B cell (primary cell): ENCODE data around the gene PIGB. TPM values are rescaled to one million over a fixed set of nuclear protein-coding genes. Genes with fewer than 3 reads are reported as not detected.

ENCODE experiments used
- ATAC-seq: fragments of 200-7000 bp; cut with Tn5 transposase; one replicate; pipeline ENCODE4 v1.10.0; 2021; ENCODE audit warnings: low read depth, mild to moderate bottlenecking, moderate number of reproducible peaks, moderate library complexity
- CTCF ChIA-PET: fragments of 350-600 bp; sonication (Branson Sonifier 250); formaldehyde crosslinking; loops from one replicate; lab custom pipeline; 2021; ENCODE audit warnings: antibody characterized with exemption, inconsistent platforms; lab: Charles Lee
- POLR2A ChIA-PET: fragments of 350-600 bp; sonication (Branson Sonifier 250); formaldehyde crosslinking; loops from one replicate; lab custom pipeline; 2021; ENCODE audit warnings: antibody characterized with exemption; lab: Charles Lee
- DNase-seq: peaks from one replicate; pipeline ENCODE4 v3.0.0; 2013
- H2AFZ ChIP-seq: 2 replicates; pipeline ENCODE4 v1.6.1; 2012; ENCODE audit warnings: mild to moderate bottlenecking, low read depth, low read length; ENCODE audit not compliant: insufficient read depth, poor library complexity, severe bottlenecking
- H3K27ac ChIP-seq, 2 donors: 1 replicate in 1 of 2; 2 replicates in 1 of 2; pipeline ENCODE4 v1.5.1; 2012 to 2013; ENCODE audit warnings: low read length in 2 of 2, mild to moderate bottlenecking in 2 of 2, moderate library complexity in 1 of 2
- H3K27me3 ChIP-seq, 4 experiments: fragments of 200-600 bp in 1 of 4; sonication (generic) in 1 of 4; replicated peaks in 1 of 4; 1 replicate in 2 of 4; 2 replicates in 2 of 4; pipeline versions ENCODE4 v1.6.1 to v1.7.0; 2013 to 2016; ENCODE audit warnings: low read length in 3 of 4, mild to moderate bottlenecking in 2 of 4, mixed read lengths in 1 of 4, moderate library complexity in 1 of 4; ENCODE audit not compliant: insufficient read depth in 4 of 4, control insufficient read depth in 3 of 4; ENCODE audit errors: control extremely low read depth in 1 of 4
- H3K36me3 ChIP-seq, 2 experiments: replicated peaks in 1 of 2; 1 replicate in 1 of 2; 2 replicates in 1 of 2; pipeline versions ENCODE4 v1.6.1 to v1.7.1; 2013; ENCODE audit warnings: low read length in 1 of 2; ENCODE audit not compliant: insufficient read depth in 2 of 2, control insufficient read depth in 1 of 2; ENCODE audit errors: control extremely low read depth in 1 of 2, extremely low read depth in 1 of 2
- H3K4me1 ChIP-seq, 2 donors: fragments of 200-600 bp in 1 of 2; sonication (generic) in 1 of 2; 1 replicate in 1 of 2; 2 replicates in 1 of 2; pipeline versions ENCODE4 v1.5.1 to v1.6.1; 2013 to 2017; ENCODE audit warnings: low read length in 2 of 2; ENCODE audit not compliant: control insufficient read depth in 2 of 2, insufficient read depth in 2 of 2
- H3K4me2 ChIP-seq: replicated peaks from 2 replicates; pipeline ENCODE3; 2012; ENCODE audit warnings: mild to moderate bottlenecking, low read depth, low read length; ENCODE audit not compliant: poor library complexity, severe bottlenecking
- H3K4me3 ChIP-seq, 5 experiments: fragments of 200-600 bp in 1 of 5; sonication (generic) in 1 of 5; 1 replicate in 3 of 5; 2 replicates in 2 of 5; pipeline versions ENCODE4 v1.5.1 to v1.7.0; 2011 to 2016; ENCODE audit warnings: low read length in 4 of 5, mild to moderate bottlenecking in 4 of 5, low read depth in 2 of 5, control low read depth in 1 of 5, moderate library complexity in 1 of 5; ENCODE audit not compliant: insufficient read depth in 1 of 5; ENCODE audit errors: control extremely low read depth in 1 of 5, extremely low read depth in 1 of 5
- H3K79me2 ChIP-seq: fragments of 200-600 bp; sonication (generic); one replicate; pipeline ENCODE4 v1.6.0; 2016; ENCODE audit warnings: low read length; ENCODE audit not compliant: control insufficient read depth, insufficient read depth
- H3K9ac ChIP-seq: fragments of 200-600 bp; sonication (generic); 2 replicates; pipeline ENCODE4 v1.6.1; 2017; ENCODE audit warnings: mild to moderate bottlenecking, low read length, moderate library complexity
- H3K9me3 ChIP-seq, 3 donors: one replicate each; pipeline versions ENCODE4 v1.6.1 to v1.7.1; 2013; ENCODE audit warnings: low read length in 2 of 3; ENCODE audit not compliant: control insufficient read depth in 2 of 3, insufficient read depth in 1 of 3; ENCODE audit errors: control extremely low read depth in 1 of 3
- H4K20me1 ChIP-seq: 2 replicates; pipeline ENCODE4 v1.6.0; 2012; ENCODE audit warnings: mild to moderate bottlenecking, low read length; ENCODE audit not compliant: insufficient read depth, control insufficient read depth, poor library complexity, severe bottlenecking
- H3K27ac Mint-ChIP-seq: one replicate; pipeline ENCODE4 v1.8.0; 2021; ENCODE audit warnings: mixed read lengths
- H3K27me3 Mint-ChIP-seq: one replicate; pipeline ENCODE4 v1.8.0; 2021; ENCODE audit warnings: mixed read lengths
- H3K4me1 Mint-ChIP-seq: one replicate; pipeline ENCODE4 v1.8.0; 2021; ENCODE audit warnings: mixed read lengths
- H3K4me3 Mint-ChIP-seq: one replicate; pipeline ENCODE4 v1.8.0; 2021; ENCODE audit warnings: mixed read lengths
- H3K9me3 Mint-ChIP-seq: one replicate; pipeline ENCODE4 v1.8.0; 2022; ENCODE audit warnings: mixed read lengths; ENCODE audit not compliant: insufficient read depth
- EZH2 ChIP-seq: IDR thresholded peaks from 2 replicates; pipeline ENCODE4 v1.6.1; 2012; ENCODE audit warnings: borderline replicate concordance, low read depth, mild to moderate bottlenecking, moderate library complexity, low read length; ENCODE audit not compliant: insufficient read depth, poor library complexity, severe bottlenecking
- WGBS: methylation state at CpG from one replicate; pipeline ENCODE4 v1.1.5; 2013; ENCODE audit warnings: missing lambda C conversion rate; ENCODE audit not compliant: insufficient coverage; 5-methylcytosine and 5-hydroxymethylcytosine counted together
- intact Hi-C: fragments of 100-400 bp; cut with micrococcal nuclease; formaldehyde crosslinking; loops from one replicate; pipeline ENCODE4 v1.10.0; 2022
- polyA plus RNA-seq: library from polyadenylated mRNA; depleted of rRNA; stranded (reverse); fragments of >200 nt; gene quantifications from 2 replicates; pipeline ENCODE4 v1.2.3, GENCODE V29; 2012
- total RNA-seq, 2 donors: library from RNA; stranded (reverse); fragments of 120-200 nt in 1 of 2; gene quantifications; 1 replicate in 1 of 2; 2 replicates in 1 of 2; pipeline versions ENCODE4 v1.2.3 to v1.2.4, GENCODE V29; 2013 to 2022
- TF ChIP-seq, protein P1 (sequence below): fragments of 200-600 bp; IDR thresholded peaks from one replicate; pipeline ENCODE4 v1.8.0; 2022; ENCODE audit warnings: antibody characterized with exemption, mild to moderate bottlenecking

The PIGB gene
- total and polyA plus RNA-seq, 2 donors (not counting 1 experiment from before 2014, with no cell fraction given): 21.1 to 41.7 TPM

GRCh38 chr15:55277116-55277564 lies 41.9 kb upstream of the PIGB start:
- Histone ChIP-seq H4K20me1 (no peaks in the 10 kb centered on the region), H2AFZ (peak overlapping the region; percentile 30), H3K27me3 (no peaks in the 10 kb centered on the region), H3K9me3 (no peaks in the 10 kb centered on the region), H3K4me3 (no peak overlapping the region), H3K79me2 (peaks cover 54% of the 10 kb centered on the region), H3K4me2 (peak overlapping the region; percentile 1), H3K36me3 (no peaks in the 10 kb centered on the region), H3K27ac (peak overlapping the region in 1 of 2 donors; percentile 20), H3K9ac (no peak overlapping the region), H3K4me1 (peaks cover 38 to 45% of the 10 kb centered on the region in 2 donors)
- intact Hi-C loops: loop anchor here (1.0 kb wide), 1 partner anchor 10 kb away; no protein-coding TSS in a partner anchor
- Mint-ChIP-seq H3K27me3 (no peaks in the 10 kb centered on the region), H3K4me1 (peaks cover 67% of the 10 kb centered on the region), H3K9me3 (no peaks in the 10 kb centered on the region), H3K27ac (peak overlapping the region; percentile 74), H3K4me3 (peak overlapping the region; percentile 32)
- WGBS: 21% methylated on average over 5 of the region's 7 CpGs
- CTCF ChIA-PET: interaction anchor here (0.6 to 1.2 kb wide), 2 partner anchors 59 to 60 kb away, joined by 4 read pairs; no protein-coding TSS in a partner anchor
- no peak for DNase-seq
- TF ChIP-seq, protein P1, sequence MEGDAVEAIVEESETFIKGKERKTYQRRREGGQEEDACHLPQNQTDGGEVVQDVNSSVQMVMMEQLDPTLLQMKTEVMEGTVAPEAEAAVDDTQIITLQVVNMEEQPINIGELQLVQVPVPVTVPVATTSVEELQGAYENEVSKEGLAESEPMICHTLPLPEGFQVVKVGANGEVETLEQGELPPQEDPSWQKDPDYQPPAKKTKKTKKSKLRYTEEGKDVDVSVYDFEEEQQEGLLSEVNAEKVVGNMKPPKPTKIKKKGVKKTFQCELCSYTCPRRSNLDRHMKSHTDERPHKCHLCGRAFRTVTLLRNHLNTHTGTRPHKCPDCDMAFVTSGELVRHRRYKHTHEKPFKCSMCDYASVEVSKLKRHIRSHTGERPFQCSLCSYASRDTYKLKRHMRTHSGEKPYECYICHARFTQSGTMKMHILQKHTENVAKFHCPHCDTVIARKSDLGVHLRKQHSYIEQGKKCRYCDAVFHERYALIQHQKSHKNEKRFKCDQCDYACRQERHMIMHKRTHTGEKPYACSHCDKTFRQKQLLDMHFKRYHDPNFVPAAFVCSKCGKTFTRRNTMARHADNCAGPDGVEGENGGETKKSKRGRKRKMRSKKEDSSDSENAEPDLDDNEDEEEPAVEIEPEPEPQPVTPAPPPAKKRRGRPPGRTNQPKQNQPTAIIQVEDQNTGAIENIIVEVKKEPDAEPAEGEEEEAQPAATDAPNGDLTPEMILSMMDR: no peak
- no peak for TF ChIP-seq EZH2
- ATAC-seq: no peak
- POLR2A ChIA-PET: interaction anchor here (0.6 kb wide), 1 partner anchor 16 kb away, joined by 5 read pairs; no protein-coding TSS in a partner anchor

DNA sequence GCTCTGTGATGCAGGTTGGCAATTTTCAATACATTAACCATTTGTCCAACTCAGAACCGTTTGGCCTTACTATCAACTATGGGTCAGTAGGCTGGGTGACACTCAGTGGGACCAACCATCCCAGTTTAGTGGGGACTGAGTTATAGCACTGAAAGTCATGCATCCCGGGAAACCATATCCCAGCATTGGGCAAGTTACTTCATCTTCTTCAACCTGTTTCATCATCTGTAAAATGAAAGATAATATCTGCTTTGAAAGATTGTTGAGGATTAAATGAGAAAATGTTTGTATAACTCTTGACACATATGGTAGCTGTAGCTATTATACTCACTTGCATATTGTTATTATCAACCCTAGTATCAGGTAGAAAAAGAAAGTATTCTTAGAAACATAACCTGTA lies 41.3 kb upstream of the PIGB start:
- H3K36me3 ChIP-seq: no peaks in the 10 kb centered on the region
- no peak overlapping the region for H3K9ac ChIP-seq
- H3K4me3 ChIP-seq: no peak overlapping the region
- ChIA-PET POLR2A (interaction anchor here (0.6 kb wide), 1 partner anchor 16 kb away, joined by 5 read pairs; no protein-coding TSS in a partner anchor), CTCF (interaction anchor here (2.1 kb wide), 1 partner anchor 10 kb away, joined by 4 read pairs; no protein-coding TSS in a partner anchor)
- peak overlapping the region; percentile 1 for H3K4me2 ChIP-seq
- peak overlapping the region in 1 of 2 donors; percentile 20 for H3K27ac ChIP-seq
- Mint-ChIP-seq H3K27me3 (no peaks in the 10 kb centered on the region), H3K27ac (peak overlapping the region; percentile 74), H3K9me3 (no peaks in the 10 kb centered on the region), H3K4me3 (no peak overlapping the region), H3K4me1 (peaks cover 70% of the 10 kb centered on the region)
- WGBS: no CpG with 5 or more reads among the region's 2 CpGs
- H3K79me2 ChIP-seq: peaks cover 54% of the 10 kb centered on the region
- DNase-seq: no peak
- no peaks in the 10 kb centered on the region for H3K27me3 ChIP-seq
- ATAC-seq: no peak
- peaks cover 42 to 49% of the 10 kb centered on the region in 2 donors for H3K4me1 ChIP-seq
- peak overlapping the region; percentile 30 for H2AFZ ChIP-seq
- intact Hi-C loops: loop anchor here (1.0 kb wide), 1 partner anchor 10 kb away; no protein-coding TSS in a partner anchor
- H3K9me3 ChIP-seq: no peaks in the 10 kb centered on the region
- TF ChIP-seq, protein P1: no peak
- no peak for TF ChIP-seq EZH2
- no peaks in the 10 kb centered on the region for H4K20me1 ChIP-seq
